HCT116 (cell line): ENCODE results near the gene AMDHD1.

Experiments used
- ATF3 ChIP-seq: IDR thresholded peaks from 2 replicates; pipeline ENCODE4 v1.6.1; 2012
- EZH2 ChIP-seq: fragments of 200-600 bp; sonication (generic); IDR thresholded peaks from 2 replicates; pipeline ENCODE4 v1.6.1; 2017; ENCODE audit warnings: antibody characterized with exemption, mixed run types
- EZH2phosphoT487 ChIP-seq: fragments of 200-600 bp; IDR thresholded peaks from 2 replicates; pipeline ENCODE4 v1.6.1; 2018; ENCODE audit warnings: antibody characterized with exemption, borderline replicate concordance
- JUND ChIP-seq: IDR thresholded peaks from 2 replicates; pipeline ENCODE4 v1.6.1; 2012
- MAX ChIP-seq: IDR thresholded peaks from 2 replicates; pipeline ENCODE4 v1.6.1; 2012
- POLR2A ChIP-seq: IDR thresholded peaks from 2 replicates; pipeline ENCODE4 v1.7.0; 2011; ENCODE audit warnings: borderline replicate concordance; ENCODE audit not compliant: insufficient read depth, insufficient read length; ENCODE audit errors: extremely low read depth
- POLR2AphosphoS5 ChIP-seq: IDR thresholded peaks from 2 replicates; pipeline ENCODE4 v1.6.1; 2011; ENCODE audit warnings: mild to moderate bottlenecking, low read depth, low read length, moderate library complexity
- SIN3A ChIP-seq: IDR thresholded peaks from 2 replicates; pipeline ENCODE4 v1.6.1; 2012; ENCODE audit warnings: low read depth
- SRF ChIP-seq: IDR thresholded peaks from 2 replicates; pipeline ENCODE4 v1.6.1; 2012; ENCODE audit warnings: low read depth
- TCF7L2 ChIP-seq: IDR thresholded peaks from 2 replicates; pipeline ENCODE4 v1.7.0; 2011; ENCODE audit warnings: borderline replicate concordance, inconsistent platforms; ENCODE audit not compliant: insufficient read depth, insufficient read length; ENCODE audit errors: extremely low read depth
- YY1 ChIP-seq: IDR thresholded peaks from 2 replicates; pipeline ENCODE4 v1.6.1; 2011; ENCODE audit warnings: low read length, low read depth, moderate library complexity, mild to moderate bottlenecking; ENCODE audit not compliant: insufficient replicate concordance; ENCODE audit errors: extremely low read depth
- ZNF274 ChIP-seq: fragments of 200-500 bp; sonication (Bioruptor generic); IDR thresholded peaks from 2 replicates; pipeline ENCODE4 v1.6.1; 2014; ENCODE audit warnings: mild to moderate bottlenecking, low read depth, low read length, inconsistent platforms
- TF ChIP-seq, protein P1 (sequence below), 3 experiments: fragments of 200-600 bp in 1 of 3; sonication (generic) in 1 of 3; IDR thresholded peaks in 2 of 3; conservative IDR thresholded peaks in 1 of 3; 2 replicates each; pipeline ENCODE4 v1.5.1; 2012 to 2017; ENCODE audit warnings: low read depth in 2 of 3, low read length in 2 of 3, antibody characterized with exemption in 1 of 3, borderline replicate concordance in 1 of 3, control low read depth in 1 of 3, mild to moderate bottlenecking in 1 of 3, mixed read lengths in 1 of 3, mixed run types in 1 of 3, moderate library complexity in 1 of 3; ENCODE audit not compliant: insufficient read depth in 1 of 3
- TF ChIP-seq, protein P2 (sequence below): IDR thresholded peaks from 2 replicates; pipeline ENCODE4 v1.6.1; 2011; ENCODE audit warnings: mild to moderate bottlenecking, low read length, moderate library complexity; ENCODE audit not compliant: insufficient replicate concordance; ENCODE audit errors: extremely low read depth

DNA sequence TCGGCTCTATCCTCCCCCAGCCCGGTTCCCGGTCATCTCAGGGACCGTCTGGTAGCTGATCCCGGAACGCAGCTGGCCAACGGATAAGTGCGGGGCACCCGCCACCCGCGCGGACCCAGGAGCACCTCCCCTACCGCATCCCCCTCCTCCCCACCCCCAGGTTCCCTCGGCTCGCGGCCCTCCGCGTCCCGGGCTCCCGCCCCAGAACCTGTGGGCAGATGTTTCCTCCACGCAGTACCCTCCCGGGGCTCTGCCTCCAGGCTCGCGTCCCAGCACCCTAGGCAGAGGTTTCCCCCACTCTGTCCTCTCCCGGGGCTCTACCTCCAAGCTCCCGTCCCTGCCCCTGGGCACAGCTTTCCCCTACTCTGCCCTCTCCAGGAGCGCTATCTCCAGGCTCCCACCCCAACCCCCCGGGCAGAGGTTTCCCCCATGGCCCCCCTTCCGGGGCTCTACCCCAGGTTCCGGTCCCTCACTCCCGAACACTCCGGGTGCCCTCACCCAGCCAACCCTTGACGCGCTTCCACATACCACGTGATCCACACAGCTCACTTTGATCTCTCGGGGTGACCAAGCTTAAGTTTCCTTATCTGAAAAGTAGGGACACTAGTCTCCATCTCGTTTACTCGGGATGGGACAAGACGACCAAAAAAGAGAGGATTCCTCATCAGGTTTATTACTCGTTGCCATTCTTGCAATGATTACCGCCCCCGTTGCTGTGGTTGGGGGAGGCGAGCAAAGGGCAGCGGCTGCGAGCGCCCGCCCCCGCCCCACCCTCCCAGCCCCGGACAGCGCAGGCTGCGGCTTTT is 404 bp upstream of the AMDHD1 start, which contains the start of gene CCDC38:
- TF ChIP-seq ATF3: no peak
- TF ChIP-seq, protein P1, sequence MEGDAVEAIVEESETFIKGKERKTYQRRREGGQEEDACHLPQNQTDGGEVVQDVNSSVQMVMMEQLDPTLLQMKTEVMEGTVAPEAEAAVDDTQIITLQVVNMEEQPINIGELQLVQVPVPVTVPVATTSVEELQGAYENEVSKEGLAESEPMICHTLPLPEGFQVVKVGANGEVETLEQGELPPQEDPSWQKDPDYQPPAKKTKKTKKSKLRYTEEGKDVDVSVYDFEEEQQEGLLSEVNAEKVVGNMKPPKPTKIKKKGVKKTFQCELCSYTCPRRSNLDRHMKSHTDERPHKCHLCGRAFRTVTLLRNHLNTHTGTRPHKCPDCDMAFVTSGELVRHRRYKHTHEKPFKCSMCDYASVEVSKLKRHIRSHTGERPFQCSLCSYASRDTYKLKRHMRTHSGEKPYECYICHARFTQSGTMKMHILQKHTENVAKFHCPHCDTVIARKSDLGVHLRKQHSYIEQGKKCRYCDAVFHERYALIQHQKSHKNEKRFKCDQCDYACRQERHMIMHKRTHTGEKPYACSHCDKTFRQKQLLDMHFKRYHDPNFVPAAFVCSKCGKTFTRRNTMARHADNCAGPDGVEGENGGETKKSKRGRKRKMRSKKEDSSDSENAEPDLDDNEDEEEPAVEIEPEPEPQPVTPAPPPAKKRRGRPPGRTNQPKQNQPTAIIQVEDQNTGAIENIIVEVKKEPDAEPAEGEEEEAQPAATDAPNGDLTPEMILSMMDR (IDR thresholded peaks at IDR 0.05 in 2 of 3, conservative IDR thresholded peaks at IDR 0.05 in 1 of 3; ENCODE audit: borderline replicate concordance in 1 of 3, insufficient read depth in 1 of 3, low read depth in 2 of 3, low read length in 2 of 3): no peak
- TF ChIP-seq POLR2A: peak; percentile 26
- TF ChIP-seq ZNF274: no peak
- peak; percentile 10 for TF ChIP-seq YY1
- no peak for TF ChIP-seq EZH2phosphoT487
- no peak for TF ChIP-seq SRF
- TF ChIP-seq, protein P2, sequence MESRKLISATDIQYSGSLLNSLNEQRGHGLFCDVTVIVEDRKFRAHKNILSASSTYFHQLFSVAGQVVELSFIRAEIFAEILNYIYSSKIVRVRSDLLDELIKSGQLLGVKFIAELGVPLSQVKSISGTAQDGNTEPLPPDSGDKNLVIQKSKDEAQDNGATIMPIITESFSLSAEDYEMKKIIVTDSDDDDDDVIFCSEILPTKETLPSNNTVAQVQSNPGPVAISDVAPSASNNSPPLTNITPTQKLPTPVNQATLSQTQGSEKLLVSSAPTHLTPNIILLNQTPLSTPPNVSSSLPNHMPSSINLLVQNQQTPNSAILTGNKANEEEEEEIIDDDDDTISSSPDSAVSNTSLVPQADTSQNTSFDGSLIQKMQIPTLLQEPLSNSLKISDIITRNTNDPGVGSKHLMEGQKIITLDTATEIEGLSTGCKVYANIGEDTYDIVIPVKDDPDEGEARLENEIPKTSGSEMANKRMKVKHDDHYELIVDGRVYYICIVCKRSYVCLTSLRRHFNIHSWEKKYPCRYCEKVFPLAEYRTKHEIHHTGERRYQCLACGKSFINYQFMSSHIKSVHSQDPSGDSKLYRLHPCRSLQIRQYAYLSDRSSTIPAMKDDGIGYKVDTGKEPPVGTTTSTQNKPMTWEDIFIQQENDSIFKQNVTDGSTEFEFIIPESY: no peak
- TF ChIP-seq TCF7L2: peak; percentile 96
- no peak for TF ChIP-seq EZH2
- TF ChIP-seq SIN3A: peak; percentile 16; the same call in 1 of the 2 replicates
- peak; percentile 77 for TF ChIP-seq POLR2AphosphoS5
- TF ChIP-seq JUND: no peak
- TF ChIP-seq MAX: peak; percentile 59; the same call in 1 of the 2 replicates
